Measurements from ENCODE around the gene PTPRT. TPM values are rescaled to one million over a fixed set of nuclear protein-coding genes. Genes with fewer than 3 reads are reported as not detected.

Gene PTPRT
- total and polyA plus RNA-seq, 10 of the 15 experiments (the other 5 are each of a cell fraction or from before 2014, with no cell fraction given), result not detected

DNA sequence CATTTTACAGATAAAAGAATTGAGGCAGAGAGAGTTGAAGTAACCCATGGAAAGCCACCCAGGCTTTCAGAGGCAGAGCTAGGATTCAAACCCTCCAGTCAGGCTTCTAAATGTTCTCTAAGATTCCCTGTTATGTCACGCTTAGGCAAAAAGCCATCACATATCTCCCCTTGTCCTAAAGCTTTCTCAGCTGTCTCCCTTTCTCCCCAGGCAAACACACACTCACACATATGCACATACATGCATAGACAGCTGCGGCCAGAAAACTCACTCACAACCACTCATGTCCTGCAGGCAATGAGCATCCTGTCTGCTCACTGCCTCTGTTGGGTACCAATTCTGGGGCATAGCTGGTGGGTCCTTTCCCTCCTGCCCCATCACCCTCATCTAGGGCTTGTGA is 975.6 kb downstream of the PTPRT start:
- no TSS peak for BruUV-seq (replicated peaks)
- TF ChIP-seq PAX5 (IDR thresholded peaks at IDR 0.05; ENCODE audit: borderline replicate concordance, low read depth, low read length), result no peak
- no peak for TF ChIP-seq CEBPB (IDR thresholded peaks at IDR 0.05; ENCODE audit: borderline replicate concordance in 1 of 2, low read depth in 2 of 2, low read length in 2 of 2)
- TF ChIP-seq, protein P1, sequence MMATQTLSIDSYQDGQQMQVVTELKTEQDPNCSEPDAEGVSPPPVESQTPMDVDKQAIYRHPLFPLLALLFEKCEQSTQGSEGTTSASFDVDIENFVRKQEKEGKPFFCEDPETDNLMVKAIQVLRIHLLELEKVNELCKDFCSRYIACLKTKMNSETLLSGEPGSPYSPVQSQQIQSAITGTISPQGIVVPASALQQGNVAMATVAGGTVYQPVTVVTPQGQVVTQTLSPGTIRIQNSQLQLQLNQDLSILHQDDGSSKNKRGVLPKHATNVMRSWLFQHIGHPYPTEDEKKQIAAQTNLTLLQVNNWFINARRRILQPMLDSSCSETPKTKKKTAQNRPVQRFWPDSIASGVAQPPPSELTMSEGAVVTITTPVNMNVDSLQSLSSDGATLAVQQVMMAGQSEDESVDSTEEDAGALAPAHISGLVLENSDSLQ (IDR thresholded peaks at IDR 0.05), result no peak
- TF ChIP-seq HDAC6 (IDR thresholded peaks at IDR 0.05; ENCODE audit: unreplicated experiment), result no peak
- no peak for TF ChIP-seq LARP7 (IDR thresholded peaks at IDR 0.05)
- no peak for TF ChIP-seq CREM (IDR thresholded peaks at IDR 0.05; ENCODE audit: low read depth)
- TF ChIP-seq RELA (IDR thresholded peaks at IDR 0.05; ENCODE audit: borderline replicate concordance, partially characterized antibody), result no peak
- no peak for TF ChIP-seq ZNF622 (IDR thresholded peaks at IDR 0.05)
- TF ChIP-seq EGR1 (IDR thresholded peaks at IDR 0.05; ENCODE audit: borderline replicate concordance in 1 of 2, low read depth in 2 of 2, low read length in 2 of 2), result no peak
- TF ChIP-seq, protein P2, sequence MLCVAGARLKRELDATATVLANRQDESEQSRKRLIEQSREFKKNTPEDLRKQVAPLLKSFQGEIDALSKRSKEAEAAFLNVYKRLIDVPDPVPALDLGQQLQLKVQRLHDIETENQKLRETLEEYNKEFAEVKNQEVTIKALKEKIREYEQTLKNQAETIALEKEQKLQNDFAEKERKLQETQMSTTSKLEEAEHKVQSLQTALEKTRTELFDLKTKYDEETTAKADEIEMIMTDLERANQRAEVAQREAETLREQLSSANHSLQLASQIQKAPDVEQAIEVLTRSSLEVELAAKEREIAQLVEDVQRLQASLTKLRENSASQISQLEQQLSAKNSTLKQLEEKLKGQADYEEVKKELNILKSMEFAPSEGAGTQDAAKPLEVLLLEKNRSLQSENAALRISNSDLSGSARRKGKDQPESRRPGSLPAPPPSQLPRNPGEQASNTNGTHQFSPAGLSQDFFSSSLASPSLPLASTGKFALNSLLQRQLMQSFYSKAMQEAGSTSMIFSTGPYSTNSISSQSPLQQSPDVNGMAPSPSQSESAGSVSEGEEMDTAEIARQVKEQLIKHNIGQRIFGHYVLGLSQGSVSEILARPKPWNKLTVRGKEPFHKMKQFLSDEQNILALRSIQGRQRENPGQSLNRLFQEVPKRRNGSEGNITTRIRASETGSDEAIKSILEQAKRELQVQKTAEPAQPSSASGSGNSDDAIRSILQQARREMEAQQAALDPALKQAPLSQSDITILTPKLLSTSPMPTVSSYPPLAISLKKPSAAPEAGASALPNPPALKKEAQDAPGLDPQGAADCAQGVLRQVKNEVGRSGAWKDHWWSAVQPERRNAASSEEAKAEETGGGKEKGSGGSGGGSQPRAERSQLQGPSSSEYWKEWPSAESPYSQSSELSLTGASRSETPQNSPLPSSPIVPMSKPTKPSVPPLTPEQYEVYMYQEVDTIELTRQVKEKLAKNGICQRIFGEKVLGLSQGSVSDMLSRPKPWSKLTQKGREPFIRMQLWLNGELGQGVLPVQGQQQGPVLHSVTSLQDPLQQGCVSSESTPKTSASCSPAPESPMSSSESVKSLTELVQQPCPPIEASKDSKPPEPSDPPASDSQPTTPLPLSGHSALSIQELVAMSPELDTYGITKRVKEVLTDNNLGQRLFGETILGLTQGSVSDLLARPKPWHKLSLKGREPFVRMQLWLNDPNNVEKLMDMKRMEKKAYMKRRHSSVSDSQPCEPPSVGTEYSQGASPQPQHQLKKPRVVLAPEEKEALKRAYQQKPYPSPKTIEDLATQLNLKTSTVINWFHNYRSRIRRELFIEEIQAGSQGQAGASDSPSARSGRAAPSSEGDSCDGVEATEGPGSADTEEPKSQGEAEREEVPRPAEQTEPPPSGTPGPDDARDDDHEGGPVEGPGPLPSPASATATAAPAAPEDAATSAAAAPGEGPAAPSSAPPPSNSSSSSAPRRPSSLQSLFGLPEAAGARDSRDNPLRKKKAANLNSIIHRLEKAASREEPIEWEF (IDR thresholded peaks at IDR 0.05; ENCODE audit: insufficient replicate concordance, low read depth, low read length), result no peak
- TF ChIP-seq KDM1A (IDR thresholded peaks at IDR 0.05; ENCODE audit: borderline replicate concordance), result no peak
- no peak for TF ChIP-seq ZNF217 (IDR thresholded peaks at IDR 0.05)
- no peak for TF ChIP-seq FOXK2 (IDR thresholded peaks at IDR 0.05)
- in situ Hi-C loops (cut with MboI), result no loop called here
- 68% methylated on average over 2 of the region's 2 CpGs for WGBS (ENCODE audit: insufficient coverage, insufficient replicate concordance, low lambda C conversion rate, missing lambda C conversion rate)
- no peak for DNase-seq (ENCODE audit: low read depth, low spot score)
- Histone ChIP-seq H3K9ac (ENCODE audit: control insufficient read depth, insufficient read depth, low read length) (no peak overlapping the region), H3K79me2 (ENCODE audit: control insufficient read depth, insufficient read depth, low read length) (no peaks in the 10 kb centered on the region), H2AFZ (ENCODE audit: control insufficient read depth, low read depth, low read length) (no peak overlapping the region), H3K4me1 (ENCODE audit: control insufficient read depth, insufficient read depth, low read length) (no peaks in the 10 kb centered on the region), H3K4me2 (ENCODE audit: control insufficient read depth, insufficient read depth) (no peak overlapping the region), H3K36me3 (ENCODE audit: control insufficient read depth in 2 of 2, insufficient read depth in 2 of 2, low read length in 1 of 2) (no peaks in the 10 kb centered on the region), H4K20me1 (ENCODE audit: control insufficient read depth, insufficient read depth) (no peaks in the 10 kb centered on the region), H3K9me3 (replicated peaks; ENCODE audit: control insufficient read depth, insufficient read depth, low read length) (no peaks in the 10 kb centered on the region), H3K27ac (ENCODE audit: control insufficient read depth, insufficient read depth) (no peak overlapping the region), H3K4me3 (no peak overlapping the region), H3K27me3 (replicated peaks in 1 of 2; ENCODE audit: control insufficient read depth in 2 of 2, insufficient read depth in 2 of 2, low read length in 1 of 2) (no peaks in the 10 kb centered on the region)
- ChIA-PET RAD21 (ENCODE audit: unreplicated experiment) (no interaction called here), SMC1A (ENCODE audit: uncharacterized antibody, unreplicated experiment) (no interaction called here), CTCF (no interaction called here), POLR2A (no interaction called here)
- no peak for ATAC-seq
- FAIRE-seq, result no peak
- intact Hi-C loops (cut with micrococcal nuclease; ENCODE audit: unreplicated experiment), result no loop called here
